HG02870 (cell line): Measurements from ENCODE around the gene NXN.
"Not testable (repeated sequence)": the region's sequence is repeated elsewhere in the genome, so short reads cannot be mapped to it uniquely, and the experiment has no call there.

Experiments
- ATAC-seq: cut with Tn5 transposase; IDR thresholded peaks from one replicate; pipeline ENCODE4 v1.9.1; 2021; ENCODE audit warnings: mild to moderate bottlenecking, moderate library complexity; ENCODE audit not compliant: unreplicated experiment

NXN gene

GRCh38 chr17:980406-981291, 1.1 kb upstream of the NXN start:
- ATAC-seq = no peak

- no peak for ATAC-seq
These were observed 401 bp downstream of the NXN start for GRCh38 chr17:979212-979538.

GRCh38 chr17:978103-979093, 1.2 kb downstream of the NXN start:
- ATAC-seq = no peak

GRCh38 chr17:977166-977565, 2.4 kb downstream of the NXN start:
- ATAC-seq = no peak

- ATAC-seq = no peak
These were observed 3.3 kb downstream of the NXN start for GRCh38 chr17:976312-976711.

- no peak for ATAC-seq
These were observed 4.1 kb downstream of the NXN start for GRCh38 chr17:975371-975915.

GRCh38 chr17:974778-975177, 4.8 kb downstream of the NXN start:
- ATAC-seq = not testable (repeated sequence)

GRCh38 chr17:973053-973452, 6.5 kb downstream of the NXN start:
- ATAC-seq = no peak

- not testable (repeated sequence) for ATAC-seq
These were observed 7.7 kb downstream of the NXN start for GRCh38 chr17:971861-972260.

GRCh38 chr17:970364-970763, 9.2 kb downstream of the NXN start:
- no peak for ATAC-seq

GRCh38 chr17:969811-970355, 9.7 kb downstream of the NXN start:
- no peak for ATAC-seq

GRCh38 chr17:968812-969730, 10.5 kb downstream of the NXN start:
- ATAC-seq = no peak

GRCh38 chr17:967122-967521, 12.5 kb downstream of the NXN start:
- no peak for ATAC-seq

- no peak for ATAC-seq
These were observed 14.1 kb downstream of the NXN start for GRCh38 chr17:965311-965989.

- ATAC-seq = no peak
These were observed 14.7 kb downstream of the NXN start for GRCh38 chr17:964876-965275.

- ATAC-seq = no peak
These were observed 16.9 kb downstream of the NXN start for GRCh38 chr17:962670-963069.

- ATAC-seq = no peak
These were observed 17.4 kb downstream of the NXN start for GRCh38 chr17:962166-962565.

GRCh38 chr17:958712-959451, 20.7 kb downstream of the NXN start:
- no peak for ATAC-seq

- ATAC-seq = no peak
These were observed 21.6 kb downstream of the NXN start for GRCh38 chr17:957856-958421.
